CD4-positive, alpha-beta T cell treated with Interleukin-6 for 4 hours (primary cell): Measurements from ENCODE around the gene EPB41L3.

Experiments
- DNase-seq: peaks from one replicate; pipeline ENCODE4 v3.0.0-alpha.2; 2020; ENCODE audit warnings: mixed read lengths

EPB41L3 gene

GRCh38 chr18:5449858-5450509 is 93.8 kb downstream of the EPB41L3 start:
- DNase-seq, result no peak

- DNase-seq, result no peak
These were observed 96.4 kb downstream of the EPB41L3 start for GRCh38 chr18:5447442-5447841.

DNA sequence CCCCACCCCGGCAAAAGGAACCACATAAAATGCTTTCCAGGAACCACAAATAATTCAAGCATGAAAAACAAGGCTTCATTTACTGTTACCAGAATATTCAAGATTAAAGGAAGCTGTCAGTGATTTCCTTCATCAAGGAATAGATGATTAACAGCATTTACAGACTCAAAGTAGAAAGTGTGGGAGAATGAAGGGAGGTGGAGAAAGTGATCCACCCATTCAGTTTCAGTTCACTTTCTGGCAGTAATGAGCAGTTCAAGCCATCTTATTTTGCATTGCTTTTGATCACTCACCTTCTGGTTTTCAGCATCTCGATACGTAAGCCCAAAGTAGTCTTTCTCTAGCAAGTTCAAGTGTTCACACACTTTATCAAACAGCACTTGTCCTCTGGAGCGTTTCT is 99.0 kb downstream of the EPB41L3 start:
- no peak for DNase-seq

DNA sequence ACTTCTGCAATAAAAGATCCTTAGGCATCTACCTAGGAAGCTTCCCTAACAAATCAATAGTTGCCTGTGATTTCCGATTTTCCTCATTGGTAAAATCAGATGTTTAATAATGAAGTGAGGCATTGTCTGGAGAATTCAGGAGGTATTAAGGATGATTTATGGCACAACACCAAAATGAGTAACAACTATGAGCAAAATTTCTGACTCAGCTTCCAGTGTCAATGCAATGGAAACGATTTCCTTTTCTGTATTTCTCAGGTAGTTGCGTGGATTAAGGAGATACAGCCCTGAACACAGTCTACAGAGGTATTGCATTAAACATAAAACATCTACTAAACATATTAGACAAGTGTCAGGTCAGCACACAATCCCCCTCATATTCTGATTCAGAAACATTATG is 99.5 kb downstream of the EPB41L3 start:
- no peak for DNase-seq

GRCh38 chr18:5439986-5440696 is 103.7 kb downstream of the EPB41L3 start:
- no peak for DNase-seq

DNA sequence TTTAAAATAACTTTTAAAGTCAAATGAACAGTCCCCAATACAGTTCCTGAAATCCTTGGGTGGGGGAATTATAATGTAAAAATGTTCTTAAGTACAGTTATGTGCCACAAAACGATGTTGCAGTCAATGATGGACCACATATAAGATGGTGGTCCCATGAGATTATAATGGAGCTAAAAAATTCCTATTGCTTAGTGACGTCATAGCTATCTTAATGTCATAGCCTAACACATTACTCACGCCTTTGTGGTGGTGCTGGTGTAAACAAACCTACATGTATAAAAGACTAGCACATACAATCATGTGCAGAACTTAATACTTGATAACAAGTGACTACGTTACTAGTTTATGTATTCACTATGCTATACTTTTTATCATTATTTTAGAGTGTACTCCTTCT is 109.4 kb downstream of the EPB41L3 start:
- DNase-seq, result no peak

- DNase-seq, result no peak
These were observed 111.8 kb downstream of the EPB41L3 start for GRCh38 chr18:5431836-5432575.

DNA sequence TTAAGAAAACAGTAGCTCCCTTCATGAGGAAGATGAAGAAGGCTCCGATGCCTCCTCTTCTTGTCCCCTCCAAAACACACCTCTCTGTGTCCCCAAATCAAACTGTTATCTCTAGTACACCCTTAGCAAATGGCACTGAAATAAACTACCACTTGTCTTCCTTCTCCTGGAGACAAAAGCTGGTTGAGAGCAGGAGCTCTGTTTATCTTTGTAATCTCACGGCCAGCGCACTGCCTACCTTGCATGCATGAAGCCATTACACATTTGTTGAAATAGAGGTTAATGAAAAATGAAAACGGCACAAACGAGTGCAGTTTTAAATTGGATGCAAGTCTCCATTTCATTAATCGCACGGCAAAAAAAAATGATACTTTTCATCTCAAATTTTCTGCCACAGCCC is 113.7 kb downstream of the EPB41L3 start:
- no peak for DNase-seq

DNA sequence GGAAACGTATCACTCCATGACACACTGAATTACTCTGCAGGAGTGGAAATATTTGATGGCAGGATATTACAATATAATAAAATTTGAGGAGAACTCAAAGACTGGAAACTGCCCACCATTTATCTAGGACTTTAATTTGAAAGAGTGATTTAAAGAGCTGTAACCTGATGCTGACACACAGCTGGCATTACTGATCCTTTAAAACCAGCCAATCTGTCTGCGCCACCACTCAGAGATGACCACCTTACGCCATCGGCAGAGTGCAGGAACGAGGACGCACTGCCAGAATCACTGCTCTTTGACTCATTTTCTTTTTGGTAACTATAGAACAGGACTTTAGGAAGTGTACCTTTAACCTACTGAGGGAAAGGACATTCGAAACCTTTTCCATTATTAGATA is 114.1 kb downstream of the EPB41L3 start:
- DNase-seq, result no peak

- no peak for DNase-seq
These were observed 118.1 kb downstream of the EPB41L3 start for GRCh38 chr18:5425721-5426120.

- peak; percentile 11 for DNase-seq
These were observed 118.7 kb downstream of the EPB41L3 start for GRCh38 chr18:5424903-5425664.

- no peak for DNase-seq
These were observed 121.2 kb downstream of the EPB41L3 start for GRCh38 chr18:5422626-5423025.

GRCh38 chr18:5421981-5422380 is 121.8 kb downstream of the EPB41L3 start:
- no peak for DNase-seq

DNA sequence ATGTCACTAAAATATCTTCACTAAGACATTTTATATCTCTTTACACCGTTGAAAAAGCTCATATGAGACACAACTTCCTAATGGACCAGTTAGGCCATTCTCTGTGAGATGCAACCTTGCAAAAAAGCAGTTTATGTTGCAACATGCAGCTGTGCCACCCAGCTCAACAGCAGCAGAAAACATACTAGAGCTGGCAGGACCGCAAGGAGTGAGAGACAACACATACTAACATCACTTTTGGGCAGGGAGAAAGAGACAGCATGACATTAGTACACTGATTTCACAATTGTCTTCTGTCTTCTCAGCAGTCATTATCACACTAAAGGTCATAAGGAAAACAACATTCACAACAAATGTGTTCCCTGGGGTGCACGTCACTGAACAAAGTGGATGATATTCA is 122.9 kb downstream of the EPB41L3 start:
- DNase-seq, result no peak

DNA sequence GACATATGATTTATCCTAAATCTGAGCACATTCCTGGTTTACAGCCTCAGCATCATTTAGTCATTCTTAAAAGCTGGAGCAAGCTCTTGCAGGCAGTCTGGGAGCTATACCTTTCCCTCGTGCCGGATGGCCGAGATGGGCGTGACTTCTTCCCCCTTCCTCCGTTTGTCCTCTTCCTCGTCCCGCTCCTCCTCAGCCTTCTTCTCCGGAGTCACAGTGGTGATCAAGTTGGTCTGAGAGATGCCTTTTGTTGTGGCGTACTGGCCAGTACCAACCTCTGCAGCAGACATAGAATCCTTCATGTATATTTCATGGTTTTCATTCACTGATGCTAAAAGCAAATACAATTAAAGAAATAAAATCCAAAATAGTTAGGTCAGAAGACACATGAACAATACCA is 124.2 kb downstream of the EPB41L3 start:
- DNase-seq, result no peak

DNA sequence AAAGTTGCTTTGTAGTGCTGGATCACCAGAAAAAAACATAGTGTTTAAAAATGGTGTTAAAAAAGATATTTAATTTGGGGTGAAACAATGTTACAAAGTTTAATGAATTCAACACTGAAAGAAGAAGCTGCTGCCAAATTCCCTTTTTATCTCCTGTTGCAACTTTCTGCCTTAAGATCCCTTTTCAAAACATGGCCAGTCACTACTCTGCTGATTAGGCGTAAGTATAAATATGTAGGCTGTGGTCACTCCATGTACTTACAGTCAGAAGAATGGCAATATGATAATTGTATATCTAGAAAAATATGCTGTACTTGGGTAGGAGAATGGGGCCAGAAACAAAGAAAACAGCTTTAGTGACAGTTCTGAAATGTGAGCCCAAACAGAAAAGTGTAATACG is 124.8 kb downstream of the EPB41L3 start:
- DNase-seq, result no peak

DNA sequence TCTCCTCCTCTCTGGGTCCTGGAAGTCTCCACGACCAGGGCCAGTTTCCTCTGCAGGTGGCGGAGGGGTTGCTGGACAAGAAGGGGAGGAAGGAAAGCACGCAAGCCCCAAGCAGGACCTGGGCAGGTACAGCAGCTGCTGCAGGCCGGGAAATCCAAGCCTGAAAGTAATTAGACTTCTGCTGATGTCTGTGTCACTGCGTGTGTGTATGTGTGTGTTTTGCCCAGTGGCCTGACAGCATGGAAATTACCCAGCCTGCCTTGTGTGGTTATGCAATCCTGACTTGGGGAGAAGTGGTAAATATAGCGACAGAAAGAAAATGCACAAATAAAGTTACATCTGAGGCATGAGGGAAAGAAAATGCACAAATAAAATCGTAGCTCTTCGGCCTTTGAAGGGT is 126.5 kb downstream of the EPB41L3 start:
- no peak for DNase-seq

DNA sequence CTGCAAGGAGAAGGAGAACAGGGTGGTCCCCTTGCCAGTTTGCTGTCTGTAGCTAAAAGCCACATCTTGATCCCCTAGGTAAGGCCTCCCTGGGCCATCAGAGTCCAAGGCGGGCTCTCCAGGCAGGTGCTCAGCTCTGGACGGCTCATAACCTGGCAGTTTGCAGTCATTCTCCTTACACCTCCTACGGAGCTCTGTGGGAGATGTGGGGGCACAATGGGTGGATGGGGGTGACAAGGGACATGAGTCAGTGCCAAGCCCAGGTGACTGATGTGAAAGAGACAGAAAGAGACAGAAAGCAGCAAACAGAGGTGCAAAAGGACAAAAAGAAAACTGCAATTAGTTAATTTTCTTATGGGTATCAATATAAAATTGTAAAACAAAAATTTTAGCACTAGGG is 127.7 kb downstream of the EPB41L3 start:
- DNase-seq, result no peak

- no peak for DNase-seq
These were observed 128.1 kb downstream of the EPB41L3 start for GRCh38 chr18:5415665-5416064.

GRCh38 chr18:5415031-5415430 is 128.8 kb downstream of the EPB41L3 start:
- DNase-seq, result no peak

- DNase-seq, result no peak
These were observed 129.3 kb downstream of the EPB41L3 start for GRCh38 chr18:5414546-5414945.

DNA sequence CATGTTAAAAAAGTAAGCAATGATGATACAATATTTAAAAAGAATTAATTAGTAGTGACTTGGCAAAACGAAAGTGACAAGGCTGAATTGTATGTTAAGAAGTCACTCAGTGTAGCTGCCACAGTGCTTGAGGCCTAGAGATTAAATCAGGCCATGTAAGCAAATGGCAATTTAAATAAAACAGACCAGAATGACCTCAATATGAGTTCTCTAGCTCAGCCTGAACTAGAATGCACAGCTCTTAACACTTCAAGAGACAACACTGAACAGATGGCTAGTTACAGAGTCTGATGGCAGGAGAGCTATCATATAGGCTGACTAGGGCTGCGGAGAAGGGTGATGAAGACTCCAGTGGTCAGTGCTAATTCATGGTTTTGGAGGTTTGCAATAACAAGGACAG is 130.3 kb downstream of the EPB41L3 start:
- no peak for DNase-seq

GRCh38 chr18:5410582-5410981 is 133.2 kb downstream of the EPB41L3 start:
- no peak for DNase-seq
